NCI-H1436 treated with DMSO at 0.1 percent for 48 hours (cell line): ENCODE data around the gene DDR1.
"Not testable (repeated sequence)": the region's sequence is repeated elsewhere in the genome, so short reads cannot be mapped to it uniquely, and the experiment has no call there.

Source experiments
- DNase-seq: peaks from one replicate; lab custom pipeline; 2025; lab: John Stamatoyannopoulos, UW

The DDR1 gene

DNA sequence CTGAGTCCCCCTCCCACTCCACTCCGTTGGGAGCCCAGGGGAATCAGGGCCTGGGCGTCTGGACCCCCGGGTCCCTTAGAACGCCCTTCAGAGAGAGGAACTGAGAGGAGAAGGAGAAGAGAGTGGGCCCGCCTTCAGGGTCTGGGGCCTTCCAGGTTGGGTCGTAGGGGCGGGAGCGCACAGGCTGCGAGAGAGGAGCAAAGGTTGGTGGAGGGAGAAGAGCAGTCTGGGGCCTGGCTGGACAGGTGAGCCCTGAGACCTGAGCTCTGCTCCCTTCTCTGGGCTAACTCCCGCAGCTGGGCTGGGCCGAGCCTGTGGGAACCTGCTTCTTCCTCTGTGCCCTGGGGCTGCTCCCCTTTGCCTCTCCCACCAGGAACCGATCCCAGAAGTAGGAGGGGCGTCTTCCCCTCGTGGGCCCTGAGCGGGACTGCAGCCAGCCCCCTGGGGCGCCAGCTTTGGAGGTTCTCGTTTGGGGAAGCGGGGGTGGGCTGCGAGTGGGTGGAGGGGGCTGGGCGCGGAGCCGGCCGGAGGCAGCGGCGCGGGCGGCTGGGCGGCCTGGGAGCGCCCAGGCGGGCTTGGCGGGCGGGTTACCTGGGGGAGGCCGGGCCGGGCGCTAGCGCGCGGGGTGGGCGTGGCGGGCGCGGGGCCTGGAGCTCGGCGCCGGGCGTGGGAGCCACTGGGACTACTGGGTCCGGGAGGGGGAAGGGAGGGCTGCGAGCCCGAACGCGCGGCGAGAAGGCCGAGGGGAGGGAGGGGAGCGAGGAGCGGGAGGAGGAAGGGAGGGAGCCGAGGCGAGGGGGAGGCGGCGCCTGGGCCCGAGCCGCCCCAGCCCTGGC, at the start of gene DDR1:
TSS of gene DDR1 (plus strand) at position 835 of the 836 bp plus-strand sequence. CDS start 4,211 bp downstream, outside the sequence.
- no peak for DNase-seq

DNA sequence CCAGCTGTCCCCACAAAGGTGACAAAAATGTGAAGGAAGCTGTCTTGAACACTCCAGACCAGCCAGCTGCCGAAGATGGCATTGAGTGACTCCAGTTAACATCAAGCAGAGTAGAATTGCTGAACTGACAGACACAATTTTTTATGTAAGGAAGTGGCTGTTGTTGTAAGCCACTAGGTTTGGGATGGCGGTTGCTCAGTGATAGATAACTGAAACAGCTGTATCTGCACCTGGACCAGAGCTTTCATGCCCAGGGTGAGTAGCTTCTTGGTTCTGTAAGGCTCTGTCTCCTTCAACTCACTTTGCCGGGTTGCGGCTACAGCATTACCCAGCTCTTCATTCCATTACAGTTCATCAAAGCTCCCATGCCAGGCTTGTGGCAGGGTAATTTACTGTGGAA, 49.7 kb upstream of the DDR1 start:
- no peak for DNase-seq

GRCh38 chr6:30835576-30835975, 48.7 kb upstream of the DDR1 start:
- DNase-seq, result no peak

DNA sequence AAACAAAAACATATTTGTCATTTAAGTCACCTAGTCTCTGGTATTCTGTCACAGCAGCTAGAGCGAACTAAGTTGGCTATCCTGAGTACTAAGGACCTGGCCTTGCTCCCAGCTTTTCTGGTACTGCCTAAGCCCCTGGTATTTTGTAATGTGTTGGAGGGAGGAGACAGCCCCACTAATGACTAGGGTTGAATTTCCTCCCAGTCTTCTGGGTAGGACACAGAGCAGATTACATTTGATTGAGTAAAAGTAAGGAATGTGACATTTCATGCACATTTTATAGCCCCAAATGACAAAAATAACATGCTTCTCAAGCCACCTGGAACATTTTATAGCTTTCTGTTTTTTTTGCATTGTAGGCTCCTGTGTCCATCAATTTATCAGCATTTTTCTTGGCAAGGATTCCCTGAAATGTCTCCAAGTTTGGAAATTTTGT, 47.9 kb upstream of the DDR1 start:
- DNase-seq, result no peak

GRCh38 chr6:30836957-30837356, 47.4 kb upstream of the DDR1 start:
- DNase-seq, result no peak

GRCh38 chr6:30837432-30837831, 46.9 kb upstream of the DDR1 start:
- no peak for DNase-seq

GRCh38 chr6:30837870-30838269, 46.4 kb upstream of the DDR1 start:
- no peak for DNase-seq

GRCh38 chr6:30839671-30840070, 44.6 kb upstream of the DDR1 start:
- DNase-seq, result no peak

- no peak for DNase-seq
These were observed 44.0 kb upstream of the DDR1 start for GRCh38 chr6:30840084-30840934.

DNA sequence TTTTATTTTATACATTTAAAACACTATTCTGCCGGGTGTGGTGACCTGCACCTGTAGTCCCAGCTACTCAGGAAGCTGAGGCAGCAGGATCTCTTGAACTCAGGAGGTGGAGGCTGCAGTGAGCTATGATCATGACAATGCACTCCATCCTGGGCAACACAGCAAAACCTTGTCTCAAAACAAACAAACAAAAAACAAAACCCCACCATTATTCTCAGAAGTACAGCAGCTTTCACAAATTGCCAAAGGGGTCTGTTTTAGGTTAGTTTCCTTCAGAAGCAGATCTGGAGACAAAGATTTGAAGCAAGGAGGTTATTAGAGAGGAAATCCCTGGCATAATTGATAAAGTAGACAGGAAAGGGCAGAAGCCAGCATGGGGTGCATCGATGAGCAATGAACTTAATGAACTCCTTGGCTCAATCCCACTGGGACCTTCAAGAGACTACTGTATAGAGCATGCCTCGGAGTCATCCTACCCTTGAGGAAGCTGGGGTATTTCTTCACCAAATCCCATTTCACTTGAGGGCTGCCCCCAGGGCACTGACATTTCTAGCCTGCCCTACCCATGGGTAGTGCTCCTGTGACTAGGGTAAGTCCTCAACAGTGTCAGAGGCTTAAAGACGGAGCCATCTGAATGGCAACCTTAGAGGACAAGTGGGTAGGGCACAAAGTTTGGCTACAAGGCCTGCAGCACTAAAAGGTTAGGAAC, 43.2 kb upstream of the DDR1 start:
- no peak for DNase-seq

DNA sequence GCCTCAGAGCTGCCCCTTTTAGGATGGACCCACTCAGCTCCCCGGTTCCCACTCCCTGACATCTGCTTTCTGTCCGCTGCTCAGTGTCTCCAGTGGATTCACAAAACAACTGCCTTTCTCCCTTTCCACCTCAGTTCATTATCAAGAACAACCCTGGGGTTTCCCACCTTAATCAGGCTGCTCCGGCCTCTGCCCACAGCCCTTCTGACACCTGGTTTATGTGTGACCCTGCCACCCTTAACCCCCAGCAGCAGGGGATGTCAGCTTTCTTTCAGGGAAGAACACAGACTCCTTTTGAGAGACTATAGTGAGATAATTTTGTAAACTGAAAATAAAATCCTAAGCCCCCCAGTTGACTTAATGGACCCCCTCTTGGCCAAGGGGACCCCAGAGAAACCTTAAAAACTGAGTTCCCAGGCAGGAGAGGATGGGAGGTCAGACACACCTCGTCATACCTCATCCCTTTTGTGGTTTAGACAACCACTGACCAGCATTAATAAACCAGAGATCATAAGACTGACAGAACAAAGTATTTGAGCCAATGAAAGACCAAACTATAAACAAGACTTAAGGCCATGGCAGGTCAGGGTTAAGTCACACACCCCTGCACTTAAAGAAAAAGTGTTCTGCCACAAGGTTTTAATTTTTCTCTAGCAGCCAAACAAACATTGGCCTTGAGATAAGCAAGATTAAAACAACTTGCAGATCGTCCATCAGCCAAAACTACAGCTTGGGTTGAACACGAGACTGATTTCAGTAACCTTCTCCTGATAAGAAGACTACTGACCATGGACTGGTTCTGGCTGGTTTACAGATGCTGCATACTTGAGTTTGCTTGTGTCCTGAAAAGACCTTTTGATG, 42.4 kb upstream of the DDR1 start:
- no peak for DNase-seq

DNA sequence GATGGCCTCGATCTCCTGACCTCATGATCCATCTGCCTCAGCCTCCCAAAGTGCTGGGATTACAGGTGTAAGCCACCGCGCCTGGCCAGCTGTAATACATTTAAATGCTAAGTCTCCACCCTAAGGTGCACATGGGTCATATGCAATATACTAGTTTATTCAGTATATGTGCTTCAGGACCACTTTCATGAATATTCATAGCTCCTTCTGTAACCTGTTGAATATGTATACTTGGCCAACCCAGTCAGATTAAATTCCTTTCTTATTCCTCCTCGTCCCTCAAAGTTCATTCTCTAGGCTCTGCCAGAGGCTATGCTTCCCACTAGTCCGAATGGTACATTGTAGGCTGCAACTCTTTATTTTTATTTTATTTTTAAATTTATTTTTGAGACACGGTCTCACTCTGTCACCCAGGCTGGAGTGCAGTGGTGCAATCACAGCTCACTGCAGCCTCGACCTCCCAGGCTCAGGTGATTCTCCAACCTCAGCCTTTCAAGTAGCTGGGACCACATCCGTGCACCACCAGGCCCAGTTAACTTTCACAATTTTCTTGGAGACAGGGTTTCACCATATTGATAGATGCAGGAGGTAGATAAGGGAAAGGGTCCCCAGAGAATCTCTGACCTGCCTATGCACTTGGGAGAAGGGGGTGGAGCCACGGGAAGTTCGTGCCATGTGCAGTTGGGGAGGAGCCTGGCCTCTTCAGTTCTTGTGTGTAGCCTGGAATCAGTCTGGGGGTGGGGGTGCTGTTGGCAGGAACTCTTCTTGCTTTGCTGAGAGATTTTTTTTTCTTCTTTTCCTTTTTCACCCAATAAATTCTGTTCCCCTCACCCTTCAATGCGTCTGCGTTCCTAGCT, 41.3 kb upstream of the DDR1 start:
- DNase-seq, result no peak

GRCh38 chr6:30843611-30843998, 40.7 kb upstream of the DDR1 start:
- DNase-seq, result no peak

DNA sequence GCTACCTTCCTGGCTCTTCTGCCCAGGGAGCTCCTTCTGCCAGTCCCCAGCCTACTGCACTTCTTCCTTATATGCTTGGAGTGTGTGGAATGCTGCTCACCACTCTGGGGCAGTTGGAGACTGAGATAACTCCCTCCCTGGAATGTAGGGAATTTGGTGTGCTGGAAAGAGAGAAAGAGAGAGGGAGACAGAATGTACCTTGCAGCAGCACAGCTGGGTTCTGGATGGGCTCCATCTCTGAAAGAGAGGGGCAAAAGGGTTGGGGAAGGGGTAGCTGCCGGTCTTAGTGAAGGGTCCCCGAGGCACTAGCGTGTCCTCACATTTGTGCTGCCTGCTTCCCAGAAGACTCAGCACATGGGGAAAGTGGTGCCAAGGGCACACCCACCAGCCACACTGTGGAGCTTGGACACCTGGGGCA, 40.2 kb upstream of the DDR1 start:
- no peak for DNase-seq

DNA sequence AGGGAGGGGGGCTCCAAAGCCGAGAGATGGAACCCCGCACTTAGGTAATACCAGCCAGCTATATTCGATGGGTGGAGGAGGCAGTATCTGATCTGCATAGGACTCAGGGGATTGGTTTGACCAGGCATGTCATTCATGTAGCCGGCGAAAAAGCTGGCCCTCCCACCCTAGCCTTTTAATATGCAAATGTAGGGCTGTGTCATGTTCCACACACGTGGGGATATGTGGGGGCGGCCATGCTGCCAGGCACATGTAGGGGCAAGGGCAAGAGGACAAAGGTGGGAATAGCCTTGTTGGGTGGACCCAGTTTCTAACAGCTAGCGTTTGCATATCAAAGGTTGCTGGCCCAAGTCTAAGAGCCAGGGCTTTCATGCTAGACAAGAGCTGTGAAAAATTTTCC, 39.1 kb upstream of the DDR1 start:
- no peak for DNase-seq

- no peak for DNase-seq
These were observed 36.8 kb upstream of the DDR1 start for GRCh38 chr6:30847421-30847970.

DNA sequence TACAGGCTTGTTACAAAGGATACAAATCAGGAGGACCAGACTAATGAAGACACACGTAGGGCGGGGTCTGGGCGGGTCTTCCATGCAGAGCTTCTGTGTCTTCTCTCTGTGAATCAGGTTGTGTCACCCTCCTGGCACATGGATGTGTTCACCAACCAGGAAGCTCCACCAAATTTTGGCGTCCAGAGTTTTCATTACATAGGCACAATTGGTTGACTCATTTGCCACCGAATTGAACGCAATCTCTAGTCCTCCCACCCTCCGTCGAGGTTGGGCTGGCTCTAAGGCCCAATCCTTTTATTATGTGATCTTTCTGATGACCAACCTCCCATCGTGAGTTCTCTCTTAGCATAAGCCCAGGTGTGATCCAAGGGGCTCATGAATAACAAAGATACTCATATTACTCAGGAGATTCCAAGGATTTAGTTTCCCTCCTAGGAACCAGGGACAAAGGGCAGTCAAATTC, 36.3 kb upstream of the DDR1 start:
- no peak for DNase-seq

DNA sequence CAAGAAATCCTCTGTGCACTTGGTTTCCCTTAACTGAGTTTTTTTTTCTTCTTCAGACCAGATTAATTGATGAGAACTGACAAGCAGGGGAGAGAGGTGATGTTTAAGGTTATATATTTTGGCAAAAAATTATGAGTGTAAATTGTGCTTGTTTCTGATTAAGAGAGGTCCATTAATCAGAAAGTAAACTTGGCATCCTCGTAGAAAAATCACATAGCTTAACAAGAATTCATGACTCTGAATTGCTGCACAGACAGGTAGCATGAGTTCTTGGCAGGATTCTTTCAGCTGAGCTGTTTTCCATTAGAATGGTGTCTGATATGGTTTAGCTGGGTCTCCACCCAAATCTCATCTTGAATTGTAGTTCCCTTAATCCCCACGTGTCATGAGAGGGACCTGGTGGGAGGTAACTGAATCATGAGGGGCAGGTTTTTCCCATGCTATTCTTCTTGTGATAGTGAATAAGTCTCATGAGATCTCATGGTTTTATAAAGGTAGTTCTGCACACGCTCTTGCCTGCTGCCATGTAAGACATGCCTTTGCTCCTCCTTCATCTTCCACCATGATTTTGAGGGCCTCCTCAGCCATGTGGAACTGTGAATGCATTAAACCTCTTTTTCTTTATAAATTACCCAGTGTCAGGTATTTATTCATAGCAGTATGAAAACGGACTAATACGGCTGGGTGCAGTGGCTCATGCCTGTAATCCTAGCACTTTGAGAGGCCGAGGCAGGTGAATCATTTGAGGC, 34.2 kb upstream of the DDR1 start:
- DNase-seq, result no peak

GRCh38 chr6:30852459-30852858, 31.9 kb upstream of the DDR1 start:
- DNase-seq, result not testable (repeated sequence)
